NCI-H69 (cell line): ENCODE measurements around the gene DUSP10.
A peak's percentile ranks its signal among the peaks of the same experiment; 100 is the strongest.

Experiments used
- DNase-seq: peaks from one replicate; lab custom pipeline; 2025; lab: John Stamatoyannopoulos, UW

DUSP10 gene

DNA sequence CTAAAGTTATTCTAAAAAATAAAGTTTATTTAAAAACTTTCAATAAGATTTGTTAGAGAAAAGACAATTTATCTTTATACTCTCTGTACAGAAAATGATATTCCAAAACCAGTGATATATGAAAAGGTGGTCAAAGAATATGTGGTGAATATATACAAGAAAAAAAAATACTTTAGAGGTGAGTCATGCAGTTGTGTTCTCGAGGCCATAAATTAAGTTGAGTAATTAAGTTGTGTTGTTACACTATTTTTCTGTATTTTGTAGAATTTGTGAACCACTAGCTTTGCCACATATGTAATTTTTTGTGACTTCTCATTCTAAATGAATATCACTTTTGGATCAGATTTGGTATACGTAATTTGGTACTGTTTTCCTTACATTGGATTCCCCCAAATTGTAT lies 23.6 kb upstream of the DUSP10 start:
- no peak for DNase-seq

DNA sequence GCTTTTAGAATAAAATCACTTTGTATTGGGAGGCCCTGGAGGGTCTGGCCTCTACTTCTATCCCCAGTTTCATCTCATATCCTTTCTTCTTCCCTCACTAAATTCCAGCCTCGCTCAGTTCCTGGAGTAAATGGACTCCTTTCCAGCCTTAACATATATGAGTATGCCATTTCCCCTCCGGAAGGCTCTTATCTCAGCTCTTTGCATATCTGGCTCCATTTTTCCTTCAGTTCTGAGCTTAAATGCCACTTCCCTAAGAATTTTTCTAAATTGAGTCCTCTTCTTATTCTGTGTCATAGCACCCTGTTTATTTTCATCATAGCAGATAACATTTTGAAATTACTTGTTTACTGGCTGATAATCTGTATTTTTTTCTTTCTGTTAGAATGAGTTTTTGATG lies 20.2 kb upstream of the DUSP10 start:
- no peak for DNase-seq

DNA sequence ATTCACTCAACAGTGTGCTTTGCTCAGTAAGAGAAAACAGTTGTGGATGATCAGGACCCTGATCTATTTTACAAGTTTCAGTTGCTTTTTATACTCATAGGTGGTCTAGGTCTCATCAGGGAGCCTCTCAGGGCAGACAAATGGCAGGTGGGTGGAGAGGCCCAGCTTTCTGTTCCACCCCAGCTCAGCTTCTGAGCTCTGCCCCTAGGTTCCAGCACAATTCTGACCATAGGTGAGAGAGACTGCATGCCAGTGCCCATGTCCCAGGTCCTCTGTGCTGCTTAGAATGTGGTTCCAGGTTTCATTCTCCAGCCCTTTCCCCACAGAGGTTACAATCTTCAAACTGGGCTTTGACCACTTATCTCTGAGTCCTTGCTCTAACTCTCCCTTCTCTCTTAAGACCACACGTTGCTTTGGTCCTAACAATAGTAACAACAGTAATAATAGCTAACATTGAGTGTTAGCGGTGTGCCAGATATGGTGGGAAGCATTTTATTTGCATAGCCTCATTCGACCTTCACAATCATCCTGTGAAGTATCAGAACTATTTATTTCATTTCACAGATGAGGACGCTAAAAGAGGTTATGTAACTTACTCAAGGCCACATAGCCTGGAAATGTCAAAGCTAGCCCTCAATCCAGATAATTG lies 19.6 kb upstream of the DUSP10 start:
- DNase-seq: no peak

DNA sequence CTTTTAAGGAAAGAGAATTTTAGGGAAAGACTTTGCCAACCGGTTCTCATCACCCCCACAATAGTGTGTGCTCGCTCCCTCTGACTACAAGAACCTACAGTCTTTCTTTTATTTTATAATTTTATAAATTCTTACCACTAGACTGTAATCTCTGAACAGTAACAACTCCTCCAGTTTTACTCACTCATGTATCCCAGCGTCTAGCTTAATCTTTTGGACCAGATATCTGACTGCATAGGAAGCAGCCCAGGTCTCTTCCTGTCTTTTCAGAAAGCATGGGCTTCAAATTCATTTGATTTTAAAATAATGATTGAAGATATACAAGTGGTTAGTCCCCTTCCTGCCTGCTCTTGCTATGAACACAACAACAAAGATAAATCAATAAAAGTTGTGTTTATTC lies 19.0 kb upstream of the DUSP10 start:
- no peak for DNase-seq

DNA sequence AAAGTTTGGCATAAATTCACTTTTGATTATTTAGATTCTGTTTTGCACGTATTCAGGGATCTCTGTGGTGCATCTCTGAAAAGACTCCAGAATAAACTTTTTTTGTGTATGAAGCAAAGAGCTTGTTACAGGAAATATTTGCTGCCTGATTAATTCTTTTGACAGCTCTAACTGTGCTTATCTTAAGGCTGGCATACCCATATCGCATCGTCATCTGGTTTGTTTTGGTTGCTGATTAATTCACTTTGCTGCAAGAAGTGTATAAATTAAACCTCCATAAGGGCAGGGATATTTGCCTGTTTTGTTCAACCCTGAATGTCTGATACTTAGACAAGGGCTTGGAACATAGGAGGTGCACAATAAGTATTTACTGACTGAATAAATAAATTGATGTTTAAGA lies 17.5 kb upstream of the DUSP10 start:
- DNase-seq: no peak

DNA sequence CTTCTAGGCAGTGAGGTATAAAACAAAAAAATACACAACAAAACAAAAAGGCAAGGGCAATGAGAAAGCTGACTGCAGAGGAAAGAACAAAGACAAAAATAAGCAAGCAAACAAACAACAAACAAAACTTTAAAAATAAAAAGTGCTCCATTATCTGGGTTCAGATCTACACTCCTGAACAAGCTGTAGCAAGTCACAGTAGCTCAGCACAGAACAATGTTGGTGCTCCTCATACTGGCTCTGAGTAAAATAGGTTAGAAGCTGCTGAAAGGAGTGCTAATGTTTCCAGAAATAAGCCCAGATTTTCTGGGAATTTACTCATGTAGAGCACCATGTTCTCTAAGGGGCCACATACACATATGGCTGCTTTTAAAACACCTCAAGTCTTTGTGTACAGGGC lies 16.6 kb upstream of the DUSP10 start:
- DNase-seq: no peak

DNA sequence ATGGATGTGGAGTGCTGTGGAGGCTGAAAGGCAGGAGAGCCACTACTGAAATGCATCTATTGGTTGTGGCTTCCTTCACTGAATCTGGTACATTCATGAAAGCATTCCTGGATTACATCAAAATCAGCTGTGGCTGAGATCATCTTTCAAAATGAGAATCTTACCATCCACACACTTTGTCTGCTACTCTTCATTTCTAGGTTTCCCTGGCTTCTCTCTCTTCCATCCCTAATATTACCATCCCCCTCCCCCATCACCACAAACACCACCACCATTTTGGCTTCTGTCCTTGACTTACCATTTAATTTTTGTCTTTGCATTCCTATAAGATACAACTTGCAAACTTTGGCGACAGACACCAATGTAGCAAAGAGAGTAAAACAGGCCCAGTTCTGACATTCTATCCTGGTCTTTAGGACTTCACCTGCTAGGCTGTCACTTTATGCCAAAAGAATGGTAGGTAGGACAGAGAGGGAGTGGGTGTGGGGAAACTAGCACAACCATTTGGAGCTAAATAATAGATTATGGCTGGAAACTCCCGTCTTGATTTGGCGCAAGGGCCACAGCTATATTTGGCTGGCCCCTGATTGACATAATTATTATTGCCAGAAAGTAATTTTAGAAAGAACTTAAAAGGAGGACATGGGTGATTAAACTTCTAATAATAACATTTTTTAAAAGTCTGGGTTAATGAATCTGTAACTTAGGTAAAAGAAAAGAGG lies 15.1 kb upstream of the DUSP10 start:
- DNase-seq: no peak

DNA sequence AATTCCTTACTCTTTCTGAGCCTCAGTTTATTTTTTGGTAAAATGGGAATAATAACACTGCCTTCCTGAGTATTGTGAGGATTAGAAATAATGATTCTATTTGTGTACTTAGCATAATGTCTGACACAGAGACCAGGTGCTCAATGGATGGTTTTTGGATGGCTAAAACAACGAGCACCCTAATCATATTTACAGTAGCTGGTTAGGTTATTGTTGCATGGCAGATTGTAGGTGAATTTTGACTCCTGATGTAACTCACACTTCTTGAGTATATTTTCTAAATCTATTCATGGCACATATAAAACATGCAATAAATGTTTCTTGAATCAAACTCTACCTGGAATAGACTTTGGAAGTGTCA lies 11.9 kb upstream of the DUSP10 start:
- DNase-seq: no peak

DNA sequence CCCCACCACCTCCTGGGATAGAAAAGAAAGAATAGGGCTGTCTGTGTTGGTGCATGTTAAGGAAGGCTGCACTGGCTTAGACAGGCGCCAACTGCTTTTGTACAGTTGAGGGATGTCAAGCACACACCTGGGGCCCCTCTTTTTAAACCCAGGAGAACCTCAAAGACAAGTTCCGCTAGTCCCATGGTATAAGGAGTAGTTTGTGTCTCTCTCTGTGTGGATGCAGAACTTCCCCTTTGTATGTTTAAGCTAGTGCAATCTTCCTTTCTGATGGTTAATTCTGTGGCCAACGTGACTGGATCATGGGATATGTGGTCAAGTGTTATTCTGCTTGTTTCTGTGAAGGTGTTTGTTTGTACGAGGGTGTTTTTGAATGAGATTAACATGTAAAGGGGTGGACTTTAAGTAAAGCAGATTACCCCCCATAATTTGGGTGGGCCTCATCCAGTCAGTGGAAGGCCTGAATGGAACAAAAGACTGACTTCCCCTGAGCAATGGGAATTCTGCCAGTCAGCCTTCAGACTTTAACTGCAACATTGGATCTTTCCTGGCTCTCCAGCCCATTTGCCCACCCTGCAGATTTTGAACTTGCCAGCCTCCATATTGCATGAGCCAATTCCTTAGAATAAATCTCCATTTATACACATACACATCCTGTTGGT lies 9.5 kb upstream of the DUSP10 start:
- no peak for DNase-seq

DNA sequence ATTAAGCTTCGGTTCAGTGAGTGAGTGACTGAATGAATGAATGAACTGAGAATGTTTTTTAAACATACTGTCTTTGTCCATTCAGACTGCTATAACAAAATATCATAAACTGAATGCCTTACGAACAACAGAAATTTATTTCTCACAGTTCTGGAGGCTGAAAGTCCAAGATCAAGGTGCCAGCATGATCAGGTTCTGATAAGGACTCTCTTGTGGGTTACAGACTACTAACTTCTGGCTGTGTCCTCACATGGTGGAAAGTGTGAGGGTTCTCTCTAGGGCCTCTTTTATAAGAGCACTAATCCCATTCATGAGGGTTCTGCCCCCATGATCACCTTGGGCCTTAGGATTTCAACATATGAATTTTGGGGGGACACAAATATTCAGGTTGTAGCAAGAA lies 7.1 kb upstream of the DUSP10 start:
- DNase-seq: no peak

DNA sequence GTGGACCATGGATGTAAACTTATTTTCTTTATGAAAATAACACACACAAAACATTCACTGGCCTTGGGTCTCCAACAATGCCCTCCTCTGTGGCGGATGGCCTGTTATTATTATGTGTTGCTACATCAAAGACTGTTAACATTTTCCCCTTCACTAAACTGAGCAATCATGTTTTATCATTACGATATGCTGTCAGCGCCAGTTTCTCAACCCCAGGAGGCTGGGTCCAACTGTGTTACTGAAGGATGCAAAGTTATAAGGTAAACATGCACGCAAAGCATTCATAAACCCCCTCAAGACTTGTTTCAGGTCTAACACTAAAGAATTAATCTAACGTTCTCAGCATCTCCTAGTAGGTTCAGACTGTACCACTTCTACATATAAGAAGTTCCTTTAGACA lies 6.0 kb upstream of the DUSP10 start:
- no peak for DNase-seq

DNA sequence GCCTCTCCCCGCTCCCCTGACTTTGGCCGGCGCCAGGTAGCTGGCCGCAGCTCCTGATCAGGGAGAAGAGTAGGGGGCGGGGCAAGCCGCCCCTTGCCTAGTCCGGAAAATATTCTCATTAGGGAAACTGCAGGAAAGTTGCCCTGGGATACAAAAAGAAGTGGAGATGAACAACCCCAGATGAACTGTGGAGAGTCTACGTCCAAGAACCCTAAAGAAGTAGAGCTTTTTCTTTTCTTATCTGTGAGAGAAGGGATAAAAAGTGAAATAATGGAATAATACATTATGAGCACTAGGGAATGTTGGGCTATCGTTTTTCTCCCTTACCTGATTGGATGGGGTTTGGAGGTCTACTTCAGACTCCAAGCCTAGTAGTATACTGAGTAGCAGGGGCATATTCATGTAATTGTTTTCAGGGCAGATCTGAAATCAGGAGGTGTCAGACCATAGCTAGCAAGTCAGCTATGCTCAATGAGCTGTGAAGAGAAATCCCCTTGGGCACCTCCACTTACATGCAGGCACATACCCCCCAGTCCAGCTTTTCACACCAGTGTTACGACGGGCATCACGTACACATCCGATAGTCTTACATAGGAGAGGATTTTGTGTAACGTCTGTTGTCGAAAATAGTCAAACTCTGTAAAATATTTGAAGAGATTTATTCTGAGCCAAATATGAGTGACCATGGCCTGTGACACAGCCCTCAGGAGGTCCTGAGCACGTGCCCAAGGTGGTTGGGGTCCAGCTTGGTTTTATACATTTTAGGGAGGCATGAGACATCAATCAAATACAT lies 1.7 kb upstream of the DUSP10 start:
- DNase-seq: peak; percentile 60

DNA sequence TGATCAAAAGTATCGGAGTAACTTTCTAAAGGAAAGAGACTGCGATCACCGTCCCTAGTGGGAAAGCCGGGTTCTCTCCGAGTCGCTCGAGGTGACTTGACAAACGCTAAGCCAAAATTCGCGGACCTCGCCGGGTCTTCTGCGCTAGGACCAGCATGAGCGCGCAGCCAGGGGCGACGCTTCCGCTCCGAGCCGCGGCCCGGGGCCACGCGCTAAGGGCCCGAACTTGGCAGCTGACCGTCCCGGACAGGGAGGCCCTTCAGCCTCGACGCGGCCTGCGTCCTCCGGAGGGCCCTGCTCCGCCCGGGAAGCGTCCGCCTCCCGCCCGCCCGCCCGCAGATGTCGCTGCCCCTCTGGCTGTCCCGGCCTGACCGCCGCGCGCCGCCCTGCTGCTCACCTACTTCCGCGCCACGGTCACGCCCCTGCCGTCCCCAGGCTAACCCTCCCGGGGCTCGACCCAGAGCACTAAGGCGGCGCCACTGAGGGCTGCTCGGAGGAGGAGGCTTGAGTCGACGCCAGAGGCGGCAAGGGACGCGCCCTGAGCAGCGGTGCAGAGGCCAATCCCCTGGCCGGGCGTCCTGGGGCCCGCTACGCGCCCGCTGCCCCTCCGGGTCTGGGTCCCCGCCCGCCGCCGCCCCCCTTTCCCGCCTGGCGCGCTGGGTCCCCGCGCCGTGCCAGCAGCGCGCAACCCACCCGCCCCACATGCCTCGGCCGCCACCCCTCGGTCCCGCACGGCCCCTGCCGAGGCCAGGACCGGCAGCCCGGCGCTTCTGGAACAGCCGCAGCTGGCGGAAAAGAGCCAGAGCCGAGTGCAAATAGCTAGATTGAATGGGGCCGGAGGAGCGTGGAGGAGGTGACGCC lies 896 bp upstream of the DUSP10 start:
- DNase-seq: peak; percentile 94

DNA sequence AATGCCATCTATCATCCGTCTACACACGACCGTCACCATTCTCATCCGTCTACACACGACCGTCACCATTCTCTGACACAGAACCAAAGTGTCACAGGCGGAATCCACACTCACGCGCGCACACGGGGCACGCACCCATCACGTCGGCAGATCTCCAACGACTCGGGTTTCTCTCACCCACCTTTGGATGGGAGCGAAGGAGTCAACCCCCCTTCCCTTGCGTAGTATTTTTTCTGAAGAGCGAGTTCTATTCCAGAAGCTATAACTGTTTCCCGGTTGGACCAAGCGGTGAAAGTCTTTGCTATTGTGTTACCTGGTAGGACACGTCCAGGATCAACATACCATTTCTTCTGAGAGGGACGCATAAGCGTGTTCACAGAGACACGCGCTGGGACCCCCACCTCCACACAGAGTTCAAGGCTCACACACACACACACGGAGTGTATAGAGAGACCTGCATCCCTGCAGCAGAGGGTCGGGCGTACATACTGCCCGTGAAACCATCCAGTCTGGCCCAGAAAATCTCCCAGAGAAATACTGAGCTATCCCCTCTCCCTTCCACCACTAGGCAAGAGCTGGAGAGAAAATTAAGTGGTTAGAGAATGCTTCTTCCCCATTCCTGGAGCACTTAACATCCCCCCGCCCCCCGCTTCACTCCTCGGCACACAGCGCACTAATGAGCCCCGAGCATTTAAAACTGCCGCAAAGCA lies 741 bp downstream of the DUSP10 start:
- peak; percentile 81 for DNase-seq

DNA sequence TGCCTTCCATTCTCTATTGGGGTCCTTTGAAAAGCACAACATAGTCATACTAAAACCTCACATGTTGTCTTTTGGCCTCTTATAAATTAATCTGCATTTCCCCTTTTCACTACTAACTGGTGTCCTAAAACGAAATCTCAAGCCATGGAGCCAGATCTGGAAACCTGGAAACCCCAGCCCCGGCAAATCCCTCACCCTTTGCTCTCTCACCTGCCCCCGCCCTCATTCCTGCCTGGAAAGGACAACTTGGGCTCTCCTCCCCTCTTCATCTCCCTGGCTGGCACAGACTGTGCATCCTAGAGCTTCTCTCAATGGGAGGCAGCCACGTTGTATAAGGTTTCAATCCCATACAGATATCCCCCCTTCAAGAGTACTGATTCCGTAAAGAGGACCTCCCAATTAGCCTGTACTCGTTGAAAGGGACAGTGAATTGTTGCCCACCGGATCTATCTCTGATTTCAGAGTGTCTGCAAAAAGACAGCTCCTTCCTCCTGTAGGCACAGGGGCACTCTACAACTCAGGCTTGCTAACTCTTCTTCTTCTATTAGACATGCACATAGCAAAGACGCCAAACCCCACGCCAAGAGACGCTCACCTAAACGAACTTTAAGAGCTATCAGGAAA lies 1.4 kb downstream of the DUSP10 start:
- DNase-seq: peak; percentile 69

DNA sequence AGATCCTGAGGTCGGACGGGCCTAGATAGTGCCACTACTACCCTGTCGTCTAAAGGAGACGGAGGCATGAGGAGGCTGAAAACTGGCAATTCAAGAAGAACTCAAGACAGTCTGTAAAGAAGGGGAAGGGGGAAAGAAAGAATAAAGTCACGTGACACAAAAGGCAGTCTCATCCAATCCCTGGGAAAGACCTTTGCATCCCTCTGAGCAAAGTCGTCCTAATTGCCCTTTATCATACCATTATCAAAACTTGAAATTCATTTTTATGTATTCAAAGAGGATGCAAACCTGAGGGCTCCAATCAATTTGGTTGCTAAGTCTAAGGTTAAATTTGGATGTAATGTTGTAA lies 2.2 kb downstream of the DUSP10 start:
- no peak for DNase-seq

DNA sequence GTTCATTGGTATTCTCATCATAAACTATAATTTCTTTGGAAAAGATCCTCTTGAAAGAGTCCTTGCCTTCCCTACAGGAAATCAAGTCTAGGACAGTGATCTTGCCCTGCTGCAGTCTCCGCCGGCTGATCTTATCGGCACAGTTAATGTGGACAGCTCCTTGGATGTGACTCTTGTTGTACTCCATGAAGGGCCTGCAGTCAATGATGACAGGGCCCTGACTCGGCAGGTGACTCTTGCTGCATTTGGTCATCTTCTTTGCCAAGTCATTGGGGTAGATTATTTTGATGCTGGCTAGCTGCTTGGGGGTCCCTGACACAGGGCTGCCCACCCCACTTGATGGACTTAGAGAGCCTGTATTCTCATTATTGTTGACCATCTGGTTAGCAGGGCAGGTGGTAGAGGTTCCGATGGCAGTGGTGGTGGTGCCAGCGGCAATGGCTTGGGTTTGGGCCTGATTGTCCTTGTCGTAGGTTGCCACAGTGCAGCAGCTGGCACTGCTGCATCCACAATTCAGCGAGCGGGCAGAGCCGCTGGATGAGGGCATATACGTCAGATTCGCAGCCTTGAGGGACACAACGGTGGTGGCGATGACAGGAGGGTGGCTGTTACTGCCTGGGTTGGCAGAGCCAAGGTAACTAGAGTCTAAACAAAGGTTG lies 2.7 kb downstream of the DUSP10 start:
- DNase-seq: no peak

DNA sequence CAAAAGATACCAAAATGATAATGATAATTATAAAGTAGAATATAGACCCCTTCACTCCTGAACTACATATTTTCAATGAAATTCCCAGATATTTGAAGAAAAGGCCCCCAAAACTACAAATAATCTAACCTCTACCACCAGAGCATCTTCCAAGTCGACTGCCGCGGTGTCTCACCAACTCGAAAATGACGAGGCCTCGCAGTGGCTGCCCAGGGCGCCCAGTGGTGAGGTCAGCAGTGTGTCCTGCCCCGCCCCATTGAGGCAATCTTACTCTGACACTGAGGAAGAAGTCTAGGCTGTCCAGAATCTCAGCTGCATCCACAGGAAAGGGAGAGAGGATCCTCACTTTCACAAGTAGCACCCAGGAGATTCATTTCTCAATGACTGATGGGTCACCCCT lies 5.2 kb downstream of the DUSP10 start:
- DNase-seq: no peak

DNA sequence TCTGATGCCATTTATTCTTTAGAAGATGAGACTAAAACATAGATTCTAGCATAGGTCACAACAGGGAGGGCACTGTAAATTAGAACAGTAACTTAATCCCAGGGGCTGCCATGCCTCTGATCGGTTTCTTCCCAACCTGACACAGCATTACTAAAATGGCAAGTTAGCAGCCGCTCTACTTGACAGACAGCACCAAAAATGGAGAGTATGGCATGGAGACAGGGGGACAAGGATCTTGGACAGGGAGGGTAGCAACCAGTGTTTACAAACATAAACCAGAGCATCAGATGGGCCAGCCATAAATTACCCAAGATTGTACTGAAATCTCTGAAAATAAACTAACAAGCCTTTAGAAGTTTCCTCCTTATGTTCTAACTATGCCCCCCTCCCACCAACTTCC lies 5.9 kb downstream of the DUSP10 start:
- no peak for DNase-seq

DNA sequence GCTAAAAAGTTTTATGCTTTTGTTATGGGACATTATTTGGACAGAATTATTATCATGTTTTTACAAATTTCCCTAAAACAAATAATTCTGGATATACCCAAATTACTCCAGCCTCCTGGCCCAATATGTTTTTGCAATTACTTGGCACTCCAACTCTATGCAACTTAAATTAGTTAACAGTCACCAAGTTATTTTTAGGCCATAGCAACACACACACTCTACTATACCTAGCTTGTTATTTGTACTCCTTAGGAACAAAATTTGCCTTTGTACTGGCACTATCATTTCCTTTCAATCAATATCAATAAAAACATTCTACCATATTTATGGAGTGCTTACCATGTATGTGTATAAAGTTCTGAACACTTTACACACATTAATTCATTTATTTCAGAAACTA lies 7.7 kb downstream of the DUSP10 start:
- DNase-seq: no peak
